Stimulated activated CD4-positive, alpha-beta T cell treated with anti-CD3 and anti-CD28 coated beads, TNF-alpha, amount 100 ng/mL, for 4 hours (primary cell): Measurements from ENCODE around the gene KCNK3.

Source experiments
- DNase-seq, 3 experiments: peaks; one replicate each; pipeline ENCODE4 v3.0.0-alpha.2; 2020; ENCODE audit warnings: low read depth in 3 of 3

The KCNK3 gene

DNA sequence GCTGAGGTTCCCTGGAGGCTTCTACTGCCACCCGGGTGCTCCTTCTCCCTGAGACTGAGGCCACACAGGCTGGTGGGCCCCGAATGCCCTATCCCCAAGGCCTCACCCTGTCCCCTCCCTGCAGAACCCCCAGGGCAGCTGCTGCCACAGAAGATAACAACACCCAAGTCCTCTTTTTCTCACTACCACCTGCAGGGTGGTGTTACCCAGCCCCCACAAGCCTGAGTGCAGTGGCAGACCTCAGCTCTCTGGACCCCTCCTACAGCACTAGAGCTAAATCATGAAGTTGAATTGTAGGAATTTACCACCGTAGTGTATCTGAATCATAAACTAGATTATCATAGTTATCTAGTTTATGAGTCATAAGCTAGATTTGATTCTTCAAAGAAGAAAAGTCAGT is 86.0 kb downstream of the KCNK3 start:
- DNase-seq, result no peak

DNA sequence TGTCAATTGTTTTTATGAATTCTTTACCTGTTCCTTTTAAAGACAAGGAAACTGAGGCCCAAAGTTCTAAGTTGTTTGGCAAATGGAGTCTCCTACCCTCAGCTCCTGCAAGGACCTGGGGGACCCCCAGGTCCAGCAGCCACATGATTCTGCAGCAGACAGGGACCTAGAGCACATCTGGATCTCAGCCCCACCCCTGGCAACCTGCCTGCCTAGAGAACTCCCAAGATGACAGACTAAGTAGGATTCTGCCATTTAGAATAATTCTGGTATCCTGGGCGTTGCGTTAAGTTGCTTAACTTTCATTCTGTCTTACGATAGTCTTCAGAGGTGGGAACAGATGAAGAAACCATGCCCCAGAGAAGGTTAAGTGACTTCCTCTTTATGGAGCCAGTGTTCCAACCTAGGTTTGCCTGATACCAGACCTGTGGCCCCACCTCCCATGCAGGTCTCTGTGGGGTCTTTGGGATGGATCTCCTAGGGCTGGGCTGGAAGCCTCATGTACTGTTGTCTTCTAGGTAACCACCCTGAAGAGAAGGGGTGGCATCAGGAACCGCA is 87.8 kb downstream of the KCNK3 start:
- no peak for DNase-seq
